ENCODE measurements around the gene CPNE4.

- TF ChIP-seq CTCF (IDR thresholded peaks at IDR 0.05) (no peak), POLR2A (IDR thresholded peaks at IDR 0.05) (no peak)
Observed at GRCh38 chr3:131796111-131796510, 238.7 kb downstream of the CPNE4 start.
